Measurements from ENCODE around the gene TAS2R43.
"Not testable (repeated sequence)": the region's sequence is repeated elsewhere in the genome, so short reads cannot be mapped to it uniquely, and the experiment has no call there.

The TAS2R43 gene

GRCh38 chr12:11059041-11059440, 33.1 kb downstream of the TAS2R43 start:
- no peak for DNase-seq

GRCh38 chr12:11055306-11055705, 36.8 kb downstream of the TAS2R43 start:
- no peak for DNase-seq

- not testable (repeated sequence) for DNase-seq
Measured at GRCh38 chr12:11049806-11050531, 42.1 kb downstream of the TAS2R43 start.

GRCh38 chr12:11041366-11041765, 50.7 kb downstream of the TAS2R43 start:
- not testable (repeated sequence) for DNase-seq

Measured in NCI-H187 (cell line).